ENCODE results near the gene PTPRJ. TPM values are rescaled to one million over a fixed set of nuclear protein-coding genes. Genes with fewer than 3 reads are reported as not detected.
A peak's percentile ranks its signal among the peaks of the same experiment; 100 is the strongest.

The PTPRJ gene
- total RNA-seq, 1 donor from 2014 or later: 1.4 TPM

- DNase-seq: no peak
These were observed 61.7 kb downstream of the PTPRJ start for GRCh38 chr11:48041877-48042695.

GRCh38 chr11:48043111-48043990 is 63.0 kb downstream of the PTPRJ start:
- no peak for DNase-seq

GRCh38 chr11:48043991-48044512 is 63.7 kb downstream of the PTPRJ start:
- DNase-seq: no peak

GRCh38 chr11:48044577-48044976 is 64.2 kb downstream of the PTPRJ start:
- DNase-seq: no peak

GRCh38 chr11:48045536-48045935 is 65.2 kb downstream of the PTPRJ start:
- no peak for DNase-seq

GRCh38 chr11:48047616-48048015 is 67.3 kb downstream of the PTPRJ start:
- no peak for DNase-seq

GRCh38 chr11:48049036-48049435 is 68.7 kb downstream of the PTPRJ start:
- no peak for DNase-seq

GRCh38 chr11:48050304-48050703 is 69.9 kb downstream of the PTPRJ start:
- no peak for DNase-seq

- DNase-seq: no peak
These were observed 71.0 kb downstream of the PTPRJ start for GRCh38 chr11:48051217-48051830.

GRCh38 chr11:48052183-48053044 is 72.1 kb downstream of the PTPRJ start:
- DNase-seq: peak; percentile 39

GRCh38 chr11:48054994-48055291 is 74.6 kb downstream of the PTPRJ start:
- no peak for DNase-seq

GRCh38 chr11:48055292-48056132 is 75.2 kb downstream of the PTPRJ start:
- DNase-seq: peak; percentile 7

- DNase-seq: no peak
These were observed 76.2 kb downstream of the PTPRJ start for GRCh38 chr11:48056325-48057183.

GRCh38 chr11:48058064-48058463 is 77.7 kb downstream of the PTPRJ start:
- DNase-seq: no peak

- DNase-seq: no peak
These were observed 78.4 kb downstream of the PTPRJ start for GRCh38 chr11:48058788-48059187.

GRCh38 chr11:48062649-48063048 is 82.3 kb downstream of the PTPRJ start:
- no peak for DNase-seq

- DNase-seq: peak; percentile 25
These were observed 83.1 kb downstream of the PTPRJ start for GRCh38 chr11:48063424-48063978.

GRCh38 chr11:48064306-48064705 is 83.9 kb downstream of the PTPRJ start:
- DNase-seq: no peak

GRCh38 chr11:48066881-48067800 is 86.8 kb downstream of the PTPRJ start:
- DNase-seq: peak; percentile 49

Data from dermis blood vessel endothelial cell (primary cell).